ENCODE measurements around the gene HEMK1.

DNA sequence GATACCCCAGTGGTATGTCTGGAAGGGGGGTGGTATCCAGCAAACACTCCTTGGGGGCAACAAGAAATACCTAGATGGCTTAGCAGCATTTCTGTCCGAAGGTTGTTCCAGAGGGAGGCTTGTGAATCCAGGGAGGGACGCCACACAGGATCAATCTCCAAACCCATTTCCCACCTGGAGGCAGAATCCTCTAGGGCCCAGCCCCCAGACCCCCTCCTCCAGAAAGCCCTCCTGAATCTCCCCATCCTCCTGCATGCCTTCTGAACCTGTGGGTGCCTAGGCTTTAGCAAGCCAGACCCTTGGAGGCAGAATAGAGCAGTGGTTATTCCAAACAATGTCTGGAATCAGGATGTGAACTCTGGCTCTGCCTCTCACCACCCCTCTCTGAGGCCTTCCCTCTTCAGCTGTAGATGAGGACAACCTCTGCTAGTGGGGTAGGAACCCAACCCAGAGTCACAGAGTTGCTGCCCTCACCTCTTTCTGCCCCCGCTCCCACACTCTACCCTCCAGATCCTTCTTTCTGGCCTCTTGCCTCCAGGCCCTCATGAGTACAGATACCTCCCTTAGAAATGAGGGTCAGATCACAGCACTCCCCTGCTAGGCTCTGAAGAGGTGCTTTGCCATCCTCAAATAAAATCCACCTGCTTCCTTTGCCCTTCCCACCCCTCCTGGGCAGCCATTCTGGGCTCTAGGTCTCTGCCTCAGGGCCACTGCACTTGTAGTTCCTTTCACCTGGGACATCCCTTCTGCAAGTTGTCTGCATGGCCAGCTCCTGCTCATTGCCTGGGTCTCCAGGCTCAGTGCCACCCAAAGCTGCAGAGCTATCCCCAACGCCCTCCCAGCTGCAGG, 34.2 kb downstream of the HEMK1 start:
- TF ChIP-seq, protein P1, sequence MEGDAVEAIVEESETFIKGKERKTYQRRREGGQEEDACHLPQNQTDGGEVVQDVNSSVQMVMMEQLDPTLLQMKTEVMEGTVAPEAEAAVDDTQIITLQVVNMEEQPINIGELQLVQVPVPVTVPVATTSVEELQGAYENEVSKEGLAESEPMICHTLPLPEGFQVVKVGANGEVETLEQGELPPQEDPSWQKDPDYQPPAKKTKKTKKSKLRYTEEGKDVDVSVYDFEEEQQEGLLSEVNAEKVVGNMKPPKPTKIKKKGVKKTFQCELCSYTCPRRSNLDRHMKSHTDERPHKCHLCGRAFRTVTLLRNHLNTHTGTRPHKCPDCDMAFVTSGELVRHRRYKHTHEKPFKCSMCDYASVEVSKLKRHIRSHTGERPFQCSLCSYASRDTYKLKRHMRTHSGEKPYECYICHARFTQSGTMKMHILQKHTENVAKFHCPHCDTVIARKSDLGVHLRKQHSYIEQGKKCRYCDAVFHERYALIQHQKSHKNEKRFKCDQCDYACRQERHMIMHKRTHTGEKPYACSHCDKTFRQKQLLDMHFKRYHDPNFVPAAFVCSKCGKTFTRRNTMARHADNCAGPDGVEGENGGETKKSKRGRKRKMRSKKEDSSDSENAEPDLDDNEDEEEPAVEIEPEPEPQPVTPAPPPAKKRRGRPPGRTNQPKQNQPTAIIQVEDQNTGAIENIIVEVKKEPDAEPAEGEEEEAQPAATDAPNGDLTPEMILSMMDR (IDR thresholded peaks at IDR 0.05), result no peak
- no peak for TF ChIP-seq POLR2A (IDR thresholded peaks at IDR 0.05)

Measured in esophagus squamous epithelium (tissue), 4 donors.